K562 (cell line): Measurements from ENCODE around the gene RC3H2.

Experiments
- CTBP1 ChIP-seq: fragments of 450-650 bp; IDR thresholded peaks from 2 replicates; pipeline ENCODE4 v1.6.1; 2016; ENCODE audit warnings: borderline replicate concordance
- GABPA ChIP-seq: fragments of 200-800 bp; sonication (Bioruptor generic); conservative IDR thresholded peaks from 2 replicates; pipeline ENCODE4 v1.6.1; 2016; ENCODE audit warnings: low read depth, missing genetic modification characterization, missing compliant biosample characterization
- GABPB1 ChIP-seq: sonication (generic); formaldehyde crosslinking; IDR thresholded peaks from 2 replicates; pipeline ENCODE4 v1.8.0; 2022; ENCODE audit warnings: mild to moderate bottlenecking, missing genetic modification reagents
- MTA1 ChIP-seq: fragments of 450-650 bp; IDR thresholded peaks from 2 replicates; pipeline ENCODE4 v1.6.1; 2017; ENCODE audit warnings: borderline replicate concordance
- ZKSCAN1 ChIP-seq: fragments of 150-350 bp; IDR thresholded peaks from 2 replicates; pipeline ENCODE4 v1.6.1; 2016; ENCODE audit warnings: low read depth, low read length
- TF ChIP-seq, protein P1 (sequence below), 2 experiments: fragments of 450-650 bp; formaldehyde crosslinking in 1 of 2; IDR thresholded peaks; 2 replicates each; pipeline versions ENCODE4 v1.4.0 to v1.6.1; 2014 to 2020; ENCODE audit warnings: mild to moderate bottlenecking in 2 of 2, borderline replicate concordance in 1 of 2, low read depth in 1 of 2
- TF ChIP-seq, protein P2 (sequence below), 3 experiments: fragments of 200-800 bp in 1 of 3; fragments of 250-450 bp in 1 of 3; fragments of 450-650 bp in 1 of 3; sonication (Bioruptor Pico) in 1 of 3; sonication (Bioruptor generic) in 1 of 3; formaldehyde crosslinking in 1 of 3; IDR thresholded peaks; 2 replicates each; pipeline versions ENCODE4 v1.6.1 to v1.8.0; 2016 to 2022; ENCODE audit warnings: mild to moderate bottlenecking in 2 of 3, missing genetic modification characterization in 2 of 3, missing compliant biosample characterization in 1 of 3, moderate library complexity in 1 of 3
- TF ChIP-seq, protein P3 (sequence below), 3 experiments: IDR thresholded peaks in 2 of 3; conservative IDR thresholded peaks in 1 of 3; 2 replicates each; pipeline ENCODE4 v1.5.1; 2011 to 2012; ENCODE audit warnings: low read length in 3 of 3, mild to moderate bottlenecking in 3 of 3, control low read depth in 2 of 3, improper control_type of control experiment in 1 of 3, inconsistent platforms in 1 of 3, low read depth in 1 of 3, mixed read lengths in 1 of 3, moderate library complexity in 1 of 3; ENCODE audit not compliant: insufficient read depth in 2 of 3
- TF ChIP-seq, protein P4 (sequence below): sonication (generic); formaldehyde crosslinking; IDR thresholded peaks from 2 replicates; pipeline ENCODE4 v1.8.1; 2022; ENCODE audit warnings: missing genetic modification reagents
- TF ChIP-seq, protein P5 (sequence below): sonication (generic); formaldehyde crosslinking; IDR thresholded peaks from 2 replicates; pipeline ENCODE4 v1.8.0; 2023; ENCODE audit warnings: mild to moderate bottlenecking, missing genetic modification reagents

DNA sequence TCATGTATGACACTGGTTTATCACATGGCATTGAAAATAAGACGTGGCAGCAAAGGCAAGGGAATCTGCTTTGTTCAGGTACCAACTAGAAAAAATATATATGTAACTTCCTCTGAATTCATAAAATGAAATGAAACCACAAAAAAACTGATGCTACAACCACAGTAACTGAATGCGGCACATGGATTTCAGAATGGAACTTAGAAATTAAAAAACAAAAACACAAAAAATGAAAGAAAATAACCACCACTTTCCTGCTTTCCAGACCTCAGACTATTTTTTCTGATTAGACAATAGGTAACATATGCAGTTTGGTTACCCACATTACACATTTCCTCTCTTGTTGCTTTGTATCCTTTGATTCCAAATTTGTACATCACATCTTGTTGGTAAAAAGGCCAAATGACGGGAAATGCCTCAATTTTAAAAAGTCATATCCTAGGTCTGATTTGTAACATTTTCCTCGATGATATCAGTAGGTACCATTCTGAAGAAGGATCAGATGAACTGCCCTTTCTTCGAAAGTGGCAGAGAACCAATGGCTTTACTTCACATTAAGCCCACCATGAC lies 58.7 kb downstream of the RC3H2 start:
- TF ChIP-seq GABPB1 (no peak), GABPA (tag) (no peak), ZKSCAN1 (no peak), MTA1 (no peak), CTBP1 (no peak)
- TF ChIP-seq, protein P1, sequence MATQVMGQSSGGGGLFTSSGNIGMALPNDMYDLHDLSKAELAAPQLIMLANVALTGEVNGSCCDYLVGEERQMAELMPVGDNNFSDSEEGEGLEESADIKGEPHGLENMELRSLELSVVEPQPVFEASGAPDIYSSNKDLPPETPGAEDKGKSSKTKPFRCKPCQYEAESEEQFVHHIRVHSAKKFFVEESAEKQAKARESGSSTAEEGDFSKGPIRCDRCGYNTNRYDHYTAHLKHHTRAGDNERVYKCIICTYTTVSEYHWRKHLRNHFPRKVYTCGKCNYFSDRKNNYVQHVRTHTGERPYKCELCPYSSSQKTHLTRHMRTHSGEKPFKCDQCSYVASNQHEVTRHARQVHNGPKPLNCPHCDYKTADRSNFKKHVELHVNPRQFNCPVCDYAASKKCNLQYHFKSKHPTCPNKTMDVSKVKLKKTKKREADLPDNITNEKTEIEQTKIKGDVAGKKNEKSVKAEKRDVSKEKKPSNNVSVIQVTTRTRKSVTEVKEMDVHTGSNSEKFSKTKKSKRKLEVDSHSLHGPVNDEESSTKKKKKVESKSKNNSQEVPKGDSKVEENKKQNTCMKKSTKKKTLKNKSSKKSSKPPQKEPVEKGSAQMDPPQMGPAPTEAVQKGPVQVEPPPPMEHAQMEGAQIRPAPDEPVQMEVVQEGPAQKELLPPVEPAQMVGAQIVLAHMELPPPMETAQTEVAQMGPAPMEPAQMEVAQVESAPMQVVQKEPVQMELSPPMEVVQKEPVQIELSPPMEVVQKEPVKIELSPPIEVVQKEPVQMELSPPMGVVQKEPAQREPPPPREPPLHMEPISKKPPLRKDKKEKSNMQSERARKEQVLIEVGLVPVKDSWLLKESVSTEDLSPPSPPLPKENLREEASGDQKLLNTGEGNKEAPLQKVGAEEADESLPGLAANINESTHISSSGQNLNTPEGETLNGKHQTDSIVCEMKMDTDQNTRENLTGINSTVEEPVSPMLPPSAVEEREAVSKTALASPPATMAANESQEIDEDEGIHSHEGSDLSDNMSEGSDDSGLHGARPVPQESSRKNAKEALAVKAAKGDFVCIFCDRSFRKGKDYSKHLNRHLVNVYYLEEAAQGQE (IDR thresholded peaks at IDR 0.05; ENCODE audit: borderline replicate concordance), result no peak
- TF ChIP-seq, protein P1 (CRISPR knock-in tag; IDR thresholded peaks at IDR 0.05; ENCODE audit: low read depth), result no peak
- TF ChIP-seq, protein P2, sequence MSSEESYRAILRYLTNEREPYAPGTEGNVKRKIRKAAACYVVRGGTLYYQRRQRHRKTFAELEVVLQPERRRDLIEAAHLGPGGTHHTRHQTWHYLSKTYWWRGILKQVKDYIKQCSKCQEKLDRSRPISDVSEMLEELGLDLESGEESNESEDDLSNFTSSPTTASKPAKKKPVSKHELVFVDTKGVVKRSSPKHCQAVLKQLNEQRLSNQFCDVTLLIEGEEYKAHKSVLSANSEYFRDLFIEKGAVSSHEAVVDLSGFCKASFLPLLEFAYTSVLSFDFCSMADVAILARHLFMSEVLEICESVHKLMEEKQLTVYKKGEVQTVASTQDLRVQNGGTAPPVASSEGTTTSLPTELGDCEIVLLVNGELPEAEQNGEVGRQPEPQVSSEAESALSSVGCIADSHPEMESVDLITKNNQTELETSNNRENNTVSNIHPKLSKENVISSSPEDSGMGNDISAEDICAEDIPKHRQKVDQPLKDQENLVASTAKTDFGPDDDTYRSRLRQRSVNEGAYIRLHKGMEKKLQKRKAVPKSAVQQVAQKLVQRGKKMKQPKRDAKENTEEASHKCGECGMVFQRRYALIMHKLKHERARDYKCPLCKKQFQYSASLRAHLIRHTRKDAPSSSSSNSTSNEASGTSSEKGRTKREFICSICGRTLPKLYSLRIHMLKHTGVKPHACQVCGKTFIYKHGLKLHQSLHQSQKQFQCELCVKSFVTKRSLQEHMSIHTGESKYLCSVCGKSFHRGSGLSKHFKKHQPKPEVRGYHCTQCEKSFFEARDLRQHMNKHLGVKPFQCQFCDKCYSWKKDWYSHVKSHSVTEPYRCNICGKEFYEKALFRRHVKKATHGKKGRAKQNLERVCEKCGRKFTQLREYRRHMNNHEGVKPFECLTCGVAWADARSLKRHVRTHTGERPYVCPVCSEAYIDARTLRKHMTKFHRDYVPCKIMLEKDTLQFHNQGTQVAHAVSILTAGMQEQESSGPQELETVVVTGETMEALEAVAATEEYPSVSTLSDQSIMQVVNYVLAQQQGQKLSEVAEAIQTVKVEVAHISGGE (CRISPR knock-in tag; IDR thresholded peaks at IDR 0.05), result no peak
- TF ChIP-seq, protein P3, sequence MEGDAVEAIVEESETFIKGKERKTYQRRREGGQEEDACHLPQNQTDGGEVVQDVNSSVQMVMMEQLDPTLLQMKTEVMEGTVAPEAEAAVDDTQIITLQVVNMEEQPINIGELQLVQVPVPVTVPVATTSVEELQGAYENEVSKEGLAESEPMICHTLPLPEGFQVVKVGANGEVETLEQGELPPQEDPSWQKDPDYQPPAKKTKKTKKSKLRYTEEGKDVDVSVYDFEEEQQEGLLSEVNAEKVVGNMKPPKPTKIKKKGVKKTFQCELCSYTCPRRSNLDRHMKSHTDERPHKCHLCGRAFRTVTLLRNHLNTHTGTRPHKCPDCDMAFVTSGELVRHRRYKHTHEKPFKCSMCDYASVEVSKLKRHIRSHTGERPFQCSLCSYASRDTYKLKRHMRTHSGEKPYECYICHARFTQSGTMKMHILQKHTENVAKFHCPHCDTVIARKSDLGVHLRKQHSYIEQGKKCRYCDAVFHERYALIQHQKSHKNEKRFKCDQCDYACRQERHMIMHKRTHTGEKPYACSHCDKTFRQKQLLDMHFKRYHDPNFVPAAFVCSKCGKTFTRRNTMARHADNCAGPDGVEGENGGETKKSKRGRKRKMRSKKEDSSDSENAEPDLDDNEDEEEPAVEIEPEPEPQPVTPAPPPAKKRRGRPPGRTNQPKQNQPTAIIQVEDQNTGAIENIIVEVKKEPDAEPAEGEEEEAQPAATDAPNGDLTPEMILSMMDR (IDR thresholded peaks at IDR 0.05 in 2 of 3, conservative IDR thresholded peaks at IDR 0.05 in 1 of 3; ENCODE audit: insufficient read depth in 2 of 3, low read depth in 1 of 3, low read length in 3 of 3), result no peak
- TF ChIP-seq, protein P4, sequence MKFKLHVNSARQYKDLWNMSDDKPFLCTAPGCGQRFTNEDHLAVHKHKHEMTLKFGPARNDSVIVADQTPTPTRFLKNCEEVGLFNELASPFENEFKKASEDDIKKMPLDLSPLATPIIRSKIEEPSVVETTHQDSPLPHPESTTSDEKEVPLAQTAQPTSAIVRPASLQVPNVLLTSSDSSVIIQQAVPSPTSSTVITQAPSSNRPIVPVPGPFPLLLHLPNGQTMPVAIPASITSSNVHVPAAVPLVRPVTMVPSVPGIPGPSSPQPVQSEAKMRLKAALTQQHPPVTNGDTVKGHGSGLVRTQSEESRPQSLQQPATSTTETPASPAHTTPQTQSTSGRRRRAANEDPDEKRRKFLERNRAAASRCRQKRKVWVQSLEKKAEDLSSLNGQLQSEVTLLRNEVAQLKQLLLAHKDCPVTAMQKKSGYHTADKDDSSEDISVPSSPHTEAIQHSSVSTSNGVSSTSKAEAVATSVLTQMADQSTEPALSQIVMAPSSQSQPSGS (CRISPR knock-in tag), result no peak
- TF ChIP-seq, protein P5, sequence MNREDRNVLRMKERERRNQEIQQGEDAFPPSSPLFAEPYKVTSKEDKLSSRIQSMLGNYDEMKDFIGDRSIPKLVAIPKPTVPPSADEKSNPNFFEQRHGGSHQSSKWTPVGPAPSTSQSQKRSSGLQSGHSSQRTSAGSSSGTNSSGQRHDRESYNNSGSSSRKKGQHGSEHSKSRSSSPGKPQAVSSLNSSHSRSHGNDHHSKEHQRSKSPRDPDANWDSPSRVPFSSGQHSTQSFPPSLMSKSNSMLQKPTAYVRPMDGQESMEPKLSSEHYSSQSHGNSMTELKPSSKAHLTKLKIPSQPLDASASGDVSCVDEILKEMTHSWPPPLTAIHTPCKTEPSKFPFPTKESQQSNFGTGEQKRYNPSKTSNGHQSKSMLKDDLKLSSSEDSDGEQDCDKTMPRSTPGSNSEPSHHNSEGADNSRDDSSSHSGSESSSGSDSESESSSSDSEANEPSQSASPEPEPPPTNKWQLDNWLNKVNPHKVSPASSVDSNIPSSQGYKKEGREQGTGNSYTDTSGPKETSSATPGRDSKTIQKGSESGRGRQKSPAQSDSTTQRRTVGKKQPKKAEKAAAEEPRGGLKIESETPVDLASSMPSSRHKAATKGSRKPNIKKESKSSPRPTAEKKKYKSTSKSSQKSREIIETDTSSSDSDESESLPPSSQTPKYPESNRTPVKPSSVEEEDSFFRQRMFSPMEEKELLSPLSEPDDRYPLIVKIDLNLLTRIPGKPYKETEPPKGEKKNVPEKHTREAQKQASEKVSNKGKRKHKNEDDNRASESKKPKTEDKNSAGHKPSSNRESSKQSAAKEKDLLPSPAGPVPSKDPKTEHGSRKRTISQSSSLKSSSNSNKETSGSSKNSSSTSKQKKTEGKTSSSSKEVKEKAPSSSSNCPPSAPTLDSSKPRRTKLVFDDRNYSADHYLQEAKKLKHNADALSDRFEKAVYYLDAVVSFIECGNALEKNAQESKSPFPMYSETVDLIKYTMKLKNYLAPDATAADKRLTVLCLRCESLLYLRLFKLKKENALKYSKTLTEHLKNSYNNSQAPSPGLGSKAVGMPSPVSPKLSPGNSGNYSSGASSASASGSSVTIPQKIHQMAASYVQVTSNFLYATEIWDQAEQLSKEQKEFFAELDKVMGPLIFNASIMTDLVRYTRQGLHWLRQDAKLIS (CRISPR knock-in tag), result no peak
